GM13977 (cell line): Measurements from ENCODE around the gene SLC10A3.

Source experiments
- DNase-seq: peaks from one replicate; pipeline ENCODE4 v3.0.0; 2012; ENCODE audit warnings: low spot score
- CTCF ChIP-seq: IDR thresholded peaks from 2 replicates; pipeline ENCODE4 v1.5.1; 2012; ENCODE audit warnings: mild to moderate bottlenecking, control low read depth; ENCODE audit not compliant: insufficient read depth; ENCODE audit errors: extremely low read depth, missing control alignments
- in situ Hi-C: fragments of 300-500 bp; cut with MboI; formaldehyde crosslinking; loops from one replicate; pipeline ENCODE4 v1.12.0; 2022; ENCODE audit warnings: low sequenced_read_pairs, low pct_unique_long_range_greater_than_20kb, mixed read lengths, inconsistent platforms; ENCODE audit not compliant: unreplicated experiment

SLC10A3 gene

GRCh38 chrX:154470434-154470833, 20.0 kb downstream of the SLC10A3 start:
- no peak for DNase-seq
- TF ChIP-seq CTCF: no peak
- in situ Hi-C loops: no loop called here

GRCh38 chrX:154469880-154470279, 20.5 kb downstream of the SLC10A3 start:
- DNase-seq: no peak
- in situ Hi-C loops: no loop called here
- no peak for TF ChIP-seq CTCF

- no peak for DNase-seq
- in situ Hi-C loops: no loop called here
- no peak for TF ChIP-seq CTCF
These were observed 21.3 kb downstream of the SLC10A3 start for GRCh38 chrX:154469114-154469513.

DNA sequence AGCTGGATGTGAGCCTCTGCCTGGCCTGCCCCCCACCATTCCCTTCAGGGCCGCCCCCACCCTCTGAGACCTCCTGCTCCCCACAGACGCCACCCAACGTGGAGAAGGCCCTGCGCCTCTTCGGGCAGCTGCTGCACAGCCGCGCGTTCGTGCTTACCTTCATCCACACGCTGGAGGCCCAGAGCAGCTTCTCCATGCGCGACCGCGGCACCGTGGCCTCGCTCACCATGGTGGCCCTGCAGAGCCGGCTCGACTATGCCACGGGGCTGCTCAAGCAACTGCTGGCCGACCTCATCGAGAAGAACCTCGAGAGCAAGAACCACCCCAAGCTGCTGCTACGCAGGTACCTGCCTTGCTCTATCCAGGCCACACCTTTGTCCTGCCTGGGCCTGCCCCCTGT, 22.2 kb downstream of the SLC10A3 start:
- TF ChIP-seq CTCF: no peak
- no peak for DNase-seq
- in situ Hi-C loops: no loop called here

DNA sequence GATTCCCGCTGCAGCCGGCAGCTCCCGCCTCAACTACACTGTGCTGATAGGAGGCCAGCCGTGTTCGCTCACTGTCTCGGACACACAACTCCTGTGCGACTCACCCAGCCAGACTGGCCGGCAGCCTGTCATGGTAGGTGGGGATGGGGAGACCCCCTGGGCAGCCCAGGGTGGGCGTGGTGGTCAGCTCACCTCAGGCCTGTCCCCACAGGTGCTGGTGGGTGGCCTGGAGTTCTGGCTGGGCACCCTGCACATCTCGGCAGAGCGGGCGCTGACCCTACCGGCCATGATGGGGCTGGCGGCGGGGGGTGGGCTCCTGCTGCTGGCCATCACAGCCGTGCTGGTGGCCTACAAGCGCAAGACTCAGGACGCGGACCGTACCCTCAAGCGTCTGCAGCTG, 22.9 kb downstream of the SLC10A3 start:
- TF ChIP-seq CTCF: no peak
- in situ Hi-C loops: no loop called here
- no peak for DNase-seq

- in situ Hi-C loops: no loop called here
- TF ChIP-seq CTCF: no peak
- DNase-seq: no peak
These were observed 23.5 kb downstream of the SLC10A3 start for GRCh38 chrX:154466907-154467306.

- no peak for DNase-seq
- in situ Hi-C loops: no loop called here
- no peak for TF ChIP-seq CTCF
These were observed 24.4 kb downstream of the SLC10A3 start for GRCh38 chrX:154466036-154466435.
